ENCODE results near the gene GDF2. TPM values are rescaled to one million over a fixed set of nuclear protein-coding genes. Genes with fewer than 3 reads are reported as not detected.

Gene GDF2
- polyA plus RNA-seq, 1 experiment = not detected

GRCh38 chr10:47325303-47326291 is 3.3 kb downstream of the GDF2 start:
- ChIA-PET POLR2A (no interaction called here), CTCF (interaction anchor here (1.0 to 2.8 kb wide), 3 partner anchors 15 to 278 kb away, joined by 3 to 8 read pairs (median 6); no protein-coding TSS in a partner anchor)
- Histone ChIP-seq H3K27me3 (ENCODE audit: control insufficient read depth, insufficient read depth, low read length) (peaks cover 1% of the 10 kb centered on the region), H3K36me3 (ENCODE audit: control insufficient read depth, insufficient read depth, low read length) (no peaks in the 10 kb centered on the region), H3K4me3 (ENCODE audit: low read depth, low read length) (no peak overlapping the region)
- TF ChIP-seq CTCF (IDR thresholded peaks at IDR 0.05; ENCODE audit: insufficient read depth, low read depth, low read length) = no peak
- DNase-seq (ENCODE audit: low read depth) = no peak

DNA sequence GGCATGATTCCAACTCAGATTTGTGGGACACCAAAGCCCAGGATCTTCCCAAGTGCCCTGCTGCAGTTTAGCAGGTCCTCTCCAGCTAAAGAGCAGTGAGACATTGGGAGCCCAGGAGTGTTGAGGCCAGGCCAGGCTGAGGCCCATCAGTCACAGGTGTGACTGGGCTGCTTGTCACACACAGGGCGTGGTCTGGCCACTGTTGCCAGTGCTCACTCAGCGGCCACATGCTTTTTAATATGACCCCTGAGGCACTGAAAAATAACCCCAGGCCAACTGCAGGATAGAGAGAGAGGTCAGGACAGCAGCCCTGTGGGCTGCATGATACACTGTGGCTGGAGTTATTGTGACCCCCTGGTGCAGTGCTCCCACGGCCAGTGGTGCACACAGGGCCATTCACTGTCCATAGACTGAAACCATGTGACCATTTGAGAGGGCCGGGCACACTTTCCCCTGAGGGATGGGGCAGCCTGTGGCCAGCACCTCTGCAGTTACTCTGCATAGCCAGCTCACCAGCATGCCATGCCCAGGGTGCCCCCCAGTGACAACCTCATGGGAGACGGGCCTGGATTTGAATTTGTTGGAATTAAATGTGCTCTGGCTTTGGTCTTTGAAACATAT is 4.2 kb downstream of the GDF2 start:
- Histone ChIP-seq H3K4me3 (ENCODE audit: low read depth, low read length) (no peak overlapping the region), H3K27me3 (ENCODE audit: control insufficient read depth, insufficient read depth, low read length) (no peaks in the 10 kb centered on the region; the same call in 1 of the 2 replicates), H3K36me3 (ENCODE audit: control insufficient read depth, insufficient read depth, low read length) (no peaks in the 10 kb centered on the region)
- no peak for DNase-seq (ENCODE audit: low read depth)
- TF ChIP-seq CTCF (IDR thresholded peaks at IDR 0.05; ENCODE audit: insufficient read depth, low read depth, low read length) = no peak
- ChIA-PET CTCF (no interaction called here), POLR2A (no interaction called here)

DNA sequence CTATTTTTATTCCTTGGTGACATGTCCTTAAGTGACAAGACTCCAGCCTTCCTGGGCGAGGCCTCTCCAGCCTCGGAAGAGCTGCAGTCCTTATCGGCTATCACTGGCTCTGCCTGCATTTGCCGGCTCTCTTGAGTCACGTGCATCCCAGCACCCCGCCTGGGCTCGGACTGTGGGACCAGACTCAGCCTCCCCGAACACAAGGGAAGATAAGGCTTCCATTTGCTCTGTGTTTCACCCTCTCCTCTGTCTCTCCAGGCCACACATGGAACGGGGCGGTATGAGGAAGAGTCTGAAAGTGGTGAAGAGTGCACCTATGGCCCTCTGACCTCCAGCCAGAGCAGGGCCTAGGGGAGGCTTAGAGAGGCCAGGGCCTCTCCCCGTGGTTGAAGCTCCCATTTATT is 4.7 kb downstream of the GDF2 start:
- TF ChIP-seq CTCF (IDR thresholded peaks at IDR 0.05; ENCODE audit: insufficient read depth, low read depth, low read length) = no peak
- Histone ChIP-seq H3K4me3 (ENCODE audit: low read depth, low read length) (no peak overlapping the region), H3K36me3 (ENCODE audit: control insufficient read depth, insufficient read depth, low read length) (no peaks in the 10 kb centered on the region), H3K27me3 (ENCODE audit: control insufficient read depth, insufficient read depth, low read length) (no peaks in the 10 kb centered on the region; the same call in 1 of the 2 replicates)
- no peak for DNase-seq (ENCODE audit: low read depth)
- ChIA-PET POLR2A (no interaction called here), CTCF (no interaction called here)

DNA sequence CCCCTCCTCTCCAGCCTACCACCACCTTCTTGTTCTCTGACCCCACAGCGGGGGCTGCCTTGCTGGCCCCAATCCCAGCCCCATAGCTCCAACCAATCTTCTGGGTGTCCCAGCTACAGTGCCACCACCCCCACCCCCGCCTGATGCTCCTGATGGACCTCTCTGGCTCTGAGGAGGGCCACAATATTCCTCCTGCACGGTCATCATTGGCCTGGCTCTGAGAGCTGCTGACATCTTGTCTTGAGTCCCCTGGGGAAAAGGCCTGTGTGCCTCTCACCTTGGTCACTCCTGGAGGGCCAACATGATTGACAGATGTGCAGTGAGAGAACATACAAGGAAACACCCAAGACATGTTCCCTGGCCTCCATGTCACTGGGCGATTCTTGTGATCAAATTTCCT is 7.6 kb downstream of the GDF2 start:
- no peaks in the 10 kb centered on the region; the same call in 1 of the 2 replicates for H3K27me3 ChIP-seq (ENCODE audit: control insufficient read depth, insufficient read depth, low read length)
- DNase-seq (ENCODE audit: low read depth) = no peak
- TF ChIP-seq CTCF (IDR thresholded peaks at IDR 0.05; ENCODE audit: insufficient read depth, low read depth, low read length) = no peak
- ChIA-PET CTCF (interaction anchor here (0.7 to 1.1 kb wide), 2 partner anchors 11 to 18 kb away, joined by 3 read pairs; no protein-coding TSS in a partner anchor), POLR2A (no interaction called here)
- no peak overlapping the region for H3K4me3 ChIP-seq (ENCODE audit: low read depth, low read length)
- no peaks in the 10 kb centered on the region for H3K36me3 ChIP-seq (ENCODE audit: control insufficient read depth, insufficient read depth, low read length)

DNA sequence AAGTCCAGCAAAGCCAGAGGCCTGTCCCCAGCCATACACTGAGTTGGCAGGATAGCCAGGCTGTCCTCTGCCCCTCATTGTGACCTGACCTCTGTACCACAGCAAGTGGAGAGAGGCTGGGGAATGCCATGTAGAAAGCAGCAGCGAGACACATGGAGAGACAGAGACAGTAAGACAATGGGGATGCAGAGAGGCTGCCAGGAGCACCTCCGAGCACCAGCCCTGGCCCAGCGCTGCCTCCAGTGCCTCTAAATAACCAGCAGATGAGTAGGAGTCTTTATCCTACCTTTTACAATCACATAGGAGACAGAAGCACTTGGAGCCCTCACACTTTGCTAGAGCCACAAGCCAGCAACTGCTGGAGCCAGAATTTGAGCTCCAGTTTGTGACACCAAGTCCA is 8.1 kb downstream of the GDF2 start:
- ChIA-PET POLR2A (no interaction called here), CTCF (interaction anchor here (1.1 kb wide), 1 partner anchor 18 kb away, joined by 3 read pairs; no protein-coding TSS in a partner anchor)
- no peak for TF ChIP-seq CTCF (IDR thresholded peaks at IDR 0.05; ENCODE audit: insufficient read depth, low read depth, low read length)
- Histone ChIP-seq H3K4me3 (ENCODE audit: low read depth, low read length) (no peak overlapping the region), H3K36me3 (ENCODE audit: control insufficient read depth, insufficient read depth, low read length) (no peaks in the 10 kb centered on the region), H3K27me3 (ENCODE audit: control insufficient read depth, insufficient read depth, low read length) (no peaks in the 10 kb centered on the region; the same call in 1 of the 2 replicates)
- no peak for DNase-seq (ENCODE audit: low read depth)

Measured in BJ (cell line).